C4-2B (cell line): ENCODE measurements around the gene BMPR2.
"Not testable (repeated sequence)": the region's sequence is repeated elsewhere in the genome, so short reads cannot be mapped to it uniquely, and the experiment has no call there.

Experiments used
- H3K27ac ChIP-seq: fragments of 450-650 bp; 2 replicates; pipeline ENCODE4 v1.5.1; 2017
- ZFX ChIP-seq: fragments of 450-650 bp; IDR thresholded peaks from 2 replicates; pipeline ENCODE4 v1.6.1; 2017
- TF ChIP-seq, protein P1 (sequence below): fragments of 450-650 bp; conservative IDR thresholded peaks from 2 replicates; pipeline ENCODE4 v1.5.1; 2017; ENCODE audit warnings: mild to moderate bottlenecking

The BMPR2 gene

DNA sequence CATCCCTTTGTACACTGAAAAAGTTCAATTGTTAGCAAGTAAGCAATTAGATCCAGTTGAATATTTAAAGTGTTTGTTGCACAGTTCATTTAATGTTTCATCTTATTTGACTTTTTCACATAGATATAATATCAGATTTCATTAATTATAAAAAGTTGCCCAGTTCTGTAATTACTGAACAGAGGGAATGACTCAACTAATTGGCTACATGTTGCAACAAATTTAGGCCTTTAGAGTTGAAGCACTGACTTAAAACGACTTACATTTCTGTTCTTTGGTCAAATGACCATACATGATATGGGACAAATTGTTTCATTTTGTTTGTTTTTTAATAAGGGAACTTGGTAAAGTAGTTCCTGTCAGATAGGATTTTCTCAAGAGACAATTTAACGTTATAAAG, 190.2 kb downstream of the BMPR2 start:
- H3K27ac ChIP-seq = no peak overlapping the region
- TF ChIP-seq ZFX = no peak
- TF ChIP-seq, protein P1, sequence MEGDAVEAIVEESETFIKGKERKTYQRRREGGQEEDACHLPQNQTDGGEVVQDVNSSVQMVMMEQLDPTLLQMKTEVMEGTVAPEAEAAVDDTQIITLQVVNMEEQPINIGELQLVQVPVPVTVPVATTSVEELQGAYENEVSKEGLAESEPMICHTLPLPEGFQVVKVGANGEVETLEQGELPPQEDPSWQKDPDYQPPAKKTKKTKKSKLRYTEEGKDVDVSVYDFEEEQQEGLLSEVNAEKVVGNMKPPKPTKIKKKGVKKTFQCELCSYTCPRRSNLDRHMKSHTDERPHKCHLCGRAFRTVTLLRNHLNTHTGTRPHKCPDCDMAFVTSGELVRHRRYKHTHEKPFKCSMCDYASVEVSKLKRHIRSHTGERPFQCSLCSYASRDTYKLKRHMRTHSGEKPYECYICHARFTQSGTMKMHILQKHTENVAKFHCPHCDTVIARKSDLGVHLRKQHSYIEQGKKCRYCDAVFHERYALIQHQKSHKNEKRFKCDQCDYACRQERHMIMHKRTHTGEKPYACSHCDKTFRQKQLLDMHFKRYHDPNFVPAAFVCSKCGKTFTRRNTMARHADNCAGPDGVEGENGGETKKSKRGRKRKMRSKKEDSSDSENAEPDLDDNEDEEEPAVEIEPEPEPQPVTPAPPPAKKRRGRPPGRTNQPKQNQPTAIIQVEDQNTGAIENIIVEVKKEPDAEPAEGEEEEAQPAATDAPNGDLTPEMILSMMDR = no peak

DNA sequence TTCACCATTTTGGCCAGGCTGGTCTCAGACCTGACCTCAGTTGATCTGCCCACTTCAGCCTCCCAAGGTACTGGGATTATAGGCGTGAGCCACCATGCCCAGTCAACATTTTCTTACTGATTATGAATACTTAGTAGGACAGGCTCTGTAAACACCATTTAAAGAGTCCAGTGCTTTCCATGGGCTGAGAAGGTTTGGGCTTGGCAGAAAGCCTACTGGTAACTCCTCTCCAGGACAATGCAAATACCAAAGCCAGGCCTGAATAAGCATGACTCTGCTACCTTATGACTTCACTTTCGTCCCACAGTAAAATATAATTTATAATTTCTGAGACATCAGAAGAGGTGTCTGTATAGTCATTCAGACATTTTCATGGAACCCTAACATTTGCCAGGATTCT, 198.4 kb downstream of the BMPR2 start:
- TF ChIP-seq, protein P1 = no peak
- no peak overlapping the region for H3K27ac ChIP-seq

DNA sequence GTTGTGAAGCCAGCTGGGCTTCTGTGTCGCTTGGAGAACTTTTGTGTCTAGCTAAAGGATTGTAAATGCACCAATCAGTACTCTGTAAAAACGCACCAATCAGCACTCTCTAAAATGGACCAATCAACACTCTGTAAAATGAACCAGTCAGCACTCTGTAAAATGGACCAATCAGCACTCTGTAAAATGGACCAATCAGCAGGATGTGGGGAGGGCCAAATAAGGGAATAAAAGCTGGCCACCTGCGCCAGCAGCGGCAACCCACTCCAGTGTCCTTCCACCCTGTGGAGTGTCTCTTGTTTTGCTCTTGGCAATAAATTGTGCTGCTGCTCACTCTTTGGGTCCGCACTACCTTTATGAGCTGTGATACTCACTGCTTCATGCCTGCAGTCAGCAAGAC, 199.1 kb downstream of the BMPR2 start:
- H3K27ac ChIP-seq = not testable (repeated sequence)

DNA sequence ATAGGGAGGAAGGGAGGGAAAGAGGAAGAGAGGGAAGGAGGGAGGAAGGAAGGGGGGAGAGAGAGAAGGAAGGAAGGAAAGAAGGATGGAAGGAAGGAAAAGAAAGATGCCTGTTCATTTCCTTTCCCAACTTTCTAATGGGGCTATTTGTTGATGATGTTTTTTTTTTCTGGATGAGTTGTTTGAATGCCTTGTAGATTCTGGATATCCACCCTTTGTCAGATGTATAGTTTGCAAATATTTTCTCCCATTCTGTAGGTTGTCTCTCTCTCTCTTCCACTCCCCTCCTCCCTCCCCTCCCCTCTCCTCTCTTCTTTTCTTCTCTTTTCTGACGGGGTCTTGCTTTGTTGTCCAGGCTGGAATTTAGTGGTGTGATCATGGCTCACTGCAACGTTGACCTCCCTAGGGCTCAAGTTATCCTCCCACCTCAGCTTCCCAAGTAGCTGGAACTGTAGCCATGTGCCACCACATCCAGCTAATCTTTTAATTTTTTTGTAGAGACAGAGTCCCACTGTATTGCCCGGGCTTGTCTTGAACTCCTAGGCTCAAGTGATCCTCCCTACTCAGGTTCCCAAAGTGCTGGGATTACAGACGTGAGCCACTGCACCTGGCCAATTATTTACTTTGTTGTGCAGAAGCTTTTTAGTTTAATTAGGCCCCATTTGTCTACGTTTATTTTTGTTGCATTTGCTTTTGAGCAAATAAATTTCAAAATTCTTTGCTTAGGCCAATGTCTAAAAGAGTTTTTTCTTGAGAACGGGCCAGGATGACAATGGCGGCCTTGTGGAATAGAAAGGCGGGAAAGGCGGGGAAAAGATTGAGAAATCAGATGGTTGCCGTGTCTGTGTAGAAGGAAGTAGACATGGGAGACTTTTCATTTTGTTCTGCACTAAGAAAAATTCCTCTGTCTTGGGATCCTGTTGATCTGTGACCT, 201.4 kb downstream of the BMPR2 start:
- no peak overlapping the region for H3K27ac ChIP-seq
- TF ChIP-seq, protein P1 = no peak
- no peak for TF ChIP-seq ZFX

DNA sequence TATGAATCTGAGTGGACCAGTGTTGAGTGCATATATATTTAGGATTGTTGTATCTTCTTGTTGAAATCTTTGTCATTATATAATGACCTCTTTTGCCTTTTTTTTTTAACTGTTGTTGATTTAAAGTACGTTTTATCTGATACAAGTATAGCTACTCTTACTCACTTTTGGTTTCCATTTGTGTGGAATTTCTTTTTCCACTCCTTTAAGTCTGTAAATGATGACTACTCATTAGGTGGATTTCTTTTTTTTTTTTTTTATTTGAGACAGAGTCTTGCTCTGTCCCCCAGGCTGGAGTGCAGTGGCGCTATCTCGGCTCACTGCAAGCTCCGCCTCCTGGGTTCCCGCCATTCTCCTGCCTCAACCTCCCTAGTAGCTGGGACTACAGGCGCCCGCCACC, 206.7 kb downstream of the BMPR2 start:
- not testable (repeated sequence) for H3K27ac ChIP-seq

DNA sequence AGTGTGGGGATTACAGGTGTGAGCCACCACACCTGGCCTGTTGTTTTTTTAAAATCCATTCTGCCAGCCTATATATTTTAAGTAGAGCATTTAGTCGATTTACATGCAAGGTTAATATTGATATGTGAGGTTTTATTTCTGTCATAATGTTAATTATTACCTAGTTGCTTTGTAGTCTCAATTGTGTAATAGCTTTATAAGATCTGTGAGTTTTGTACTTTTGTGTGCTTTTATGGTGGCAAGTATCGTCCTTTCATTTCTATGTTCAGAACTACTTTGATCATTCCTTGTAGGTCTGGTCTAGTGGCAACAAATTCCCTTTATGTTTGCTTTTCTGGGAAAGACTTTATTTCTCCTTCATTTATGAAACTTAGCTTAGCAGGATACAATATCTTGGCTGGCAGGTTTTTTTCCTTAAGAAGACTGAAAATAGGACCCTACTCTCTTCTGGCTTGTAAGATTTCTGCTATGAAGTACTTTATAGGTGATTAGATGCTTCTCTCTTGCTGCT, 207.6 kb downstream of the BMPR2 start:
- TF ChIP-seq, protein P1 = no peak

DNA sequence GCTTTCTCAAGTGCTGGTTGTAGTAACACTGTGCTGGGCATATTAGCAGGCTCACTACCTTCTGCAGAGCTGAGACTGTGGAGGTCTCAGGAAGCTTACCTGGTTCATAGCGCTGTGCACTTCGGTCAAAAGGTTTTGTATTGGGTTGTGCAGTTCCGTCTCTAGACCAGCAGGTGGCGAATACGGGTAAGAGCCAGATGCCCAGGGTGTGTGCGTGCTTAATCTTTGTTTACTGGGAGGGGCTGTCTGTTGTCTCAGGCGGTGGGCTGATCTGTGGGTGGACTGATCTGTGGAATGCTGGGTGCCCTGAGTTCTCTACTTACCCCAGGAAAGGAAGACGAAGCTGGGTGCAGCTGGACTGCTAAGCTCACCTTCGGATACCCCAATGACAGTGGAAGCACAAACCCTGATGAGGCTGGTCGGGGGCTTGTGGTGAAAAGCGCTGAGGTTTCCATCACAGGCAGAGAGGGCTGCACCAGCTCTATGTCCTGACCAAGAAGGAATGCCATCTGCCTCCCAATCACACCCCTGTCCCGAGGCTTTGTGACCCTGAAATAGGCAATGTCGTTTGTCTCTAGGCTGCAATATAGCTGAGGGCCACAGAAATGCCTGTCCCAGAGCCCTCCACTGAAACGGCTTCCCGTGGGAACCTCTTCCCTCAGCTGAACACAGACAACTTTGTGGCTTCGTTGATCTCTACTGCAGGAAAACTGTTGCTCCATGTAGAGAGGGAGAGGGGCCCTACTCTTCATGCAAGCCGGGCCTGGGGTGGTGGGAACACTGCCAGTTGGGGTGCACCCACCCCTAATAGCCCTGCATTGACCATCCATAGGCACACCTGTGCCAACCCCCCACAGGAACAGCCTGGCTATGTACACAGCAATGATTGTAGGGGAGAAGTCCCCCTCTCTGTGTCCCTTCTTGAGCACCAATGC, 212.8 kb downstream of the BMPR2 start:
- no peak overlapping the region; the same call in 1 of the 2 replicates for H3K27ac ChIP-seq
- no peak for TF ChIP-seq ZFX
- TF ChIP-seq, protein P1 = peak; percentile 98

More for the DNA sequence above, 207.6 kb downstream of the BMPR2 start:
- H3K27ac ChIP-seq = no peak overlapping the region

DNA sequence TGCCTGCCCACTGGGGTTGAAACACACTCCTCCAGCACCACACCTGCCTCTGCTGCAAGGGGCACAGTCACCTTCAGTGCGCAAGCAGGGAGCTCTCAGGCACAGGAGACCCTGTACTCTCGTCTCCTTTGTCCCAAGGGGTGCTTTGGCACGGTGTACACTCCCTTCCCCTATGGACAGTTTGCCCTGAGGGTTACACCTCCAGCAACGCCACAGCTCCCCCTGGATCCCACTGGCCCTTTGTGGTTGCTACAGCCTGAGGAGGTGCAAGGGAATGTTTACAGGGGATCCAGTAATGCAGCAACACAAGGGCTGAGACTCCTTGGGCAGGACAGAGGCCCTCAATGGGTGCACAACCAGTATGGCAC, 213.4 kb downstream of the BMPR2 start:
- H3K27ac ChIP-seq = no peak overlapping the region; the same call in 1 of the 2 replicates

More for the DNA sequence above, 213.4 kb downstream of the BMPR2 start:
- TF ChIP-seq, protein P1 = no peak
- TF ChIP-seq ZFX = no peak
